Ovary (tissue), 9 donors: ENCODE results near the gene RPS6KA1. TPM values are rescaled to one million over a fixed set of nuclear protein-coding genes. Genes with fewer than 3 reads are reported as not detected.

ENCODE experiments used
- DNase-seq, 5 donors: peaks; one replicate each; pipeline ENCODE4 v3.0.0-alpha.2; 2019 to 2020
- H3K27ac ChIP-seq, 2 donors: fragments of 200-600 bp; one replicate each; pipeline versions ENCODE4 v1.5.1 to v1.8.0; 2019 to 2022
- H3K27me3 ChIP-seq: fragments of 200-600 bp; one replicate; pipeline ENCODE4 v1.8.0; 2022
- H3K36me3 ChIP-seq: fragments of 200-600 bp; sonication (generic); one replicate; pipeline ENCODE4 v1.5.1; 2019
- H3K4me1 ChIP-seq: one replicate; pipeline ENCODE4 v1.8.1; 2013; ENCODE audit warnings: mild to moderate bottlenecking, moderate library complexity; ENCODE audit not compliant: insufficient read depth
- H3K4me3 ChIP-seq: fragments of 200-600 bp; sonication (generic); one replicate; pipeline ENCODE4 v1.5.1; 2017
- H3K9me3 ChIP-seq, 2 donors: fragments of 200-600 bp in 1 of 2; sonication (generic) in 1 of 2; one replicate each; pipeline versions ENCODE4 v1.5.1 to v1.8.1; 2013 to 2019; ENCODE audit warnings: mild to moderate bottlenecking in 1 of 2, moderate library complexity in 1 of 2
- CTCF ChIP-seq, 3 donors: fragments of 450-650 bp in 2 of 3; fragments of 200-600 bp in 1 of 3; IDR thresholded peaks; one replicate each; pipeline versions ENCODE4 v1.5.1 to v1.8.0; 2016 to 2022; ENCODE audit warnings: antibody characterized with exemption in 3 of 3, mild to moderate bottlenecking in 1 of 3
- EP300 ChIP-seq: sonication (generic); formaldehyde crosslinking; IDR thresholded peaks from one replicate; pipeline ENCODE4 v1.6.1; 2017; ENCODE audit warnings: antibody characterized with exemption
- POLR2A ChIP-seq: fragments of 450-650 bp; IDR thresholded peaks from one replicate; pipeline ENCODE4 v1.6.1; 2017; ENCODE audit warnings: antibody characterized with exemption, mild to moderate bottlenecking, moderate library complexity
- WGBS, 3 donors: extraction: QIAGEN DNeasy Blood & Tissue Kit in 1 of 3; methylation state at CpG; one replicate each; pipeline versions ENCODE4 v1.1.5 to v1.1.7; 2013 to 2017; 5-methylcytosine and 5-hydroxymethylcytosine counted together
- intact Hi-C, 4 donors: fragments of 100-400 bp; cut with DNase I; formaldehyde crosslinking; loops; one replicate each; pipeline versions ENCODE4 v1.11.0 to v1.15.1; 2022 to 2023
- polyA plus RNA-seq, 2 donors: library from polyadenylated mRNA; stranded (reverse); fragments of 200-250 nt in 1 of 2; fragments of 350-450 nt in 1 of 2; fragmentation: Illumina TruSeq in 1 of 2; extraction: RNeasy Lipid Tissue Mini Kit (QIAGEN cat#74804) in 1 of 2; gene quantifications; one replicate each; pipeline ENCODE4 v1.2.3, GENCODE V29; 2013 to 2014
- total RNA-seq, 7 donors: library from RNA; depleted of rRNA in 2 of 7; stranded (reverse); fragments of >200 nt in 2 of 7; fragmentation: NEBNext Ultra II Directional in 3 of 7; extraction: Animal tissue kit (Norgen Biotek cat#: 25700) in 3 of 7; gene quantifications; one replicate each; pipeline versions ENCODE4 v1.1.0 to v1.2.4, GENCODE V29; 2016 to 2023
- donor health status: DM: no; HTN: no; CAD: no; lungs with moderate emphysema.
- donor health status: DM: no; HTN: no; CAD: no.
- donor health status: Bipolar disorder and iron deficiency.
- donor health status: DM: yes; HTN: yes; CAD: no.
- donor health status: DM: no; HTN: no; CAD: no.
- donor health status: DM: yes; HTN: yes; CAD: no.

RPS6KA1 gene
- total and polyA plus RNA-seq, 9 donors: 2.2 to 18.8 (median 5.2) TPM

- Histone ChIP-seq H3K27ac (no peak overlapping the region), H3K4me3 (no peak overlapping the region), H3K36me3 (no peaks in the 10 kb centered on the region), H3K9me3 (no peaks in the 10 kb centered on the region), H3K27me3 (no peaks in the 10 kb centered on the region), H3K4me1 (no peaks in the 10 kb centered on the region)
- TF ChIP-seq EP300 (no peak), POLR2A (no peak), CTCF (IDR thresholded peaks at IDR 0.05) (no peak)
- no peak for DNase-seq
- intact Hi-C loops: no loop called here
- 92 to 97% (median 93%) methylated on average over 6 of the region's 6 CpGs for WGBS, 3 donors
Observed at GRCh38 chr1:26552720-26553119, 23.2 kb downstream of the RPS6KA1 start.

DNA sequence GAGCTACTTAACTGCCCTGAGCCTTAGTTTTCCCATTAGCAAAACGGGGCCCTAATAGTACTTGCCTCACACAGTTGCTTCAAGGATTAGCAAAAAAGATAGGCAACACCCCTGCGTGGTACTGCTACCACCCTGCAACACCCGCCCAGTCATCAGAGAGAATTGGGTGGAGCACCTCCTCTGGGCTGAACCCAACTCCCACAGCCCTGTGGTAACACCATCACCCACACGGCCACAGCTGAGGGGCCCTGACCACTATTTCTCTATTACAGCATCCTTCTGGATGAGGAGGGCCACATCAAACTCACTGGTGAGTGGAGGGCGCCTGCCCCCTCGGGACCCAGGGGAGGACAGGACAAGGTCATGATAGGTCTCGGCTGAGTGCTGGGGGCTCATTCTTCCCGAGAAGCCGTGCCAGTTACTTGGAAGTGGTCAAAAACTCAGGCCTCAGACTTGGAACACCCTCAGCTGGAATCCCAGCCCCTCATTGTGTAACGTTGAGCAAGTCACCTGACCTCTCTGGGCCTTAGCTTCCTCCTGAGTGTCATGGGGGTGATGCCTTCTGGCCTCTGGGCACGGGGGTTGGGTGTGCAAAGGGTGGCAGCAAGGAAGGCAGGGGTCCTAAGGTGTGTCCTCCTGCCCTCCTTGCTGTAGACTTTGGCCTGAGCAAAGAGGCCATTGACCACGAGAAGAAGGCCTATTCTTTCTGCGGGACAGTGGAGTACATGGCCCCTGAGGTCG, 24.6 kb downstream of the RPS6KA1 start:
- Histone ChIP-seq H3K36me3 (no peaks in the 10 kb centered on the region), H3K4me1 (no peaks in the 10 kb centered on the region), H3K4me3 (no peak overlapping the region), H3K27ac (no peak overlapping the region), H3K9me3 (no peaks in the 10 kb centered on the region), H3K27me3 (no peaks in the 10 kb centered on the region)
- no peak for TF ChIP-seq POLR2A
- no peak for TF ChIP-seq CTCF (IDR thresholded peaks at IDR 0.05)
- TF ChIP-seq EP300: no peak
- DNase-seq: no peak
- intact Hi-C loops: no loop called here
- WGBS, 3 donors: 84 to 86% (median 85%) methylated on average over 14 of the region's 14 CpGs

- no peak for TF ChIP-seq EP300
- no peak for TF ChIP-seq CTCF (IDR thresholded peaks at IDR 0.05)
- TF ChIP-seq POLR2A: no peak
- 92 to 97% (median 96%) methylated on average over 10 of the region's 10 CpGs for WGBS, 3 donors
- no peaks in the 10 kb centered on the region for H3K27me3 ChIP-seq
- H3K36me3 ChIP-seq: no peaks in the 10 kb centered on the region
- no peak for DNase-seq
- no peak overlapping the region for H3K4me3 ChIP-seq
- intact Hi-C loops: no loop called here
- H3K4me1 ChIP-seq: no peaks in the 10 kb centered on the region
- no peaks in the 10 kb centered on the region for H3K9me3 ChIP-seq
- no peak overlapping the region for H3K27ac ChIP-seq
Observed at GRCh38 chr1:26554781-26555180, 25.2 kb downstream of the RPS6KA1 start.

- Histone ChIP-seq H3K36me3 (no peaks in the 10 kb centered on the region), H3K4me3 (no peak overlapping the region), H3K4me1 (no peaks in the 10 kb centered on the region), H3K9me3 (no peaks in the 10 kb centered on the region), H3K27me3 (no peaks in the 10 kb centered on the region), H3K27ac (no peak overlapping the region)
- DNase-seq: no peak
- intact Hi-C loops: no loop called here
- 73 to 81% (median 77%) methylated on average over 6 to 11 of the region's 11 CpGs for WGBS, 3 donors
- TF ChIP-seq CTCF (IDR thresholded peaks at IDR 0.05): no peak
- no peak for TF ChIP-seq EP300
- TF ChIP-seq POLR2A: no peak
Observed at GRCh38 chr1:26555550-26555981, 26.0 kb downstream of the RPS6KA1 start.
